SK-N-MC (cell line): ENCODE results near the gene CSNK2B.

Experiments used
- EZH2 ChIP-seq: fragments of 200-600 bp; sonication (generic); IDR thresholded peaks from one replicate; pipeline ENCODE4 v1.6.1; 2017; ENCODE audit warnings: antibody characterized with exemption
- FOXP2 ChIP-seq: optimal IDR thresholded peaks from 2 replicates; pipeline ENCODE3; 2011; ENCODE audit warnings: mild to moderate bottlenecking, moderate library complexity; ENCODE audit not compliant: insufficient read depth; ENCODE audit errors: extremely low read length, control extremely low read depth
- POLR2AphosphoS5 ChIP-seq: IDR thresholded peaks from 2 replicates; pipeline ENCODE4 v1.6.1; 2012; ENCODE audit warnings: mild to moderate bottlenecking, low read depth, low read length, borderline replicate concordance

- no peak for TF ChIP-seq POLR2AphosphoS5
- TF ChIP-seq EZH2 = no peak
- no peak for TF ChIP-seq FOXP2
Measured at GRCh38 chr6:31711233-31711632, 45.4 kb downstream of the CSNK2B start.
